Chondrocyte (in vitro differentiated cells): ENCODE measurements around the gene KAT8. TPM values are rescaled to one million over a fixed set of nuclear protein-coding genes. Genes with fewer than 3 reads are reported as not detected.

ENCODE experiments used
- DNase-seq: peaks from one replicate; pipeline ENCODE4 v3.0.0; 2021; ENCODE audit warnings: mixed read lengths, low spot score
- H3K27ac Mint-ChIP-seq: one replicate; pipeline ENCODE4 v1.8.0; 2021; ENCODE audit warnings: mild to moderate bottlenecking, moderate library complexity, mixed read lengths; ENCODE audit not compliant: unreplicated experiment
- H3K27me3 Mint-ChIP-seq: 2 replicates; pipeline ENCODE4 v1.8.0; 2021; ENCODE audit warnings: low read depth, mixed read lengths
- H3K36me3 Mint-ChIP-seq: 2 replicates; pipeline ENCODE4 v1.8.0; 2021; ENCODE audit warnings: low read depth, mixed read lengths
- H3K4me1 Mint-ChIP-seq: 2 replicates; pipeline ENCODE4 v1.8.0; 2021; ENCODE audit warnings: low read depth, mild to moderate bottlenecking, mixed read lengths
- H3K4me3 Mint-ChIP-seq: one replicate; pipeline ENCODE4 v1.8.0; 2021; ENCODE audit warnings: mild to moderate bottlenecking, moderate library complexity, mixed read lengths; ENCODE audit not compliant: unreplicated experiment
- H3K9me3 Mint-ChIP-seq: 2 replicates; pipeline ENCODE4 v1.8.0; 2021; ENCODE audit warnings: low read depth, mixed read lengths
- total RNA-seq: library from RNA; stranded (reverse); gene quantifications from 3 replicates; pipeline ENCODE4 v1.2.1, GENCODE V29; 2021
- TF ChIP-seq, protein P1 (sequence below): fragments of 200-600 bp; sonication (generic); IDR thresholded peaks from 2 replicates; pipeline ENCODE4 v1.5.0; 2021; ENCODE audit warnings: antibody characterized with exemption, mild to moderate bottlenecking, moderate library complexity

KAT8 gene
- total RNA-seq, 1 donor from 2014 or later, result 34.7 TPM

DNA sequence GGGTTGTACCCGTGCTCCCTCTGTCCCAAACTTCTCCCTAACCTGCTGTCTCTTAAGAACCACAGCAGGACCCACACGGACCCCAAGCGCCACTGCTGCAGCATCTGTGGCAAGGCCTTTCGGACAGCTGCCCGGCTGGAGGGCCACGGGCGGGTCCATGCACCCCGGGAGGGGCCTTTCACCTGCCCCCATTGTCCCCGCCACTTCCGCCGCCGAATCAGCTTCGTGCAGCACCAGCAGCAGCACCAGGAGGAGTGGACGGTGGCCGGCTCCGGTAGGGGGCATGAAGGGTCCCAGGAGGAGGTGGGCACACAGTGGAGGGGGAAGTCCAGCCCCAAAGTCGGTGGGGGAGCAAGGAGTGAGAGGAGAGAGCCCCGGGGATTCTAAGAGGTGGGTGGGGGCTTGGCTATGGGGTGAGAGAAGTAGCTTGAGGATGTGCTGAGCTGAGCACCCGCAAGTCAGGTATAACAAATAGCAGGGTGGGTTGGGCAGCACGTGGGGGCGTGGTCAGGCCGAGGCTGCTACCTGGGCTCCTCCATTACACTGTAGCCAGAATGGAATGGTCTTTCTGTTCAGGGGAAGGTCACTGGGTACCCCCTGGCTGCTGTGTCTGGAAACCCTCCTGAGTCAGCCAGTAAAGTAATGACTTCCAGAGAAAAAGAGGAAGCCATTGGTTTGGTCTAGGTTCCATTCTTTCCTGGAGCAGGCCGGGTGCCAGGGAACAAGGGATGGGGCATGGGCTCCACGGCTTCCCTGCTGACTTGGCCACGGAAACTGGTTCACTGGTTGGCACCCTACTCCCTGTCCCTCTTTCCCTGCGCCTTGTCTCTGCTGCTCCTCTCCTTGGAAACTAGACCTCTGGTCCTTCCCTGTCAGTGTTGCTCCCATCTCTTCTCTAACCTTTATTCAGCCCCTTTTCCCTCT lies 35.8 kb upstream of the KAT8 start:
- Mint-ChIP-seq H3K4me1 (peaks cover 7% of the 10 kb centered on the region), H3K4me3 (no peak overlapping the region), H3K36me3 (peaks cover 17% of the 10 kb centered on the region)

DNA sequence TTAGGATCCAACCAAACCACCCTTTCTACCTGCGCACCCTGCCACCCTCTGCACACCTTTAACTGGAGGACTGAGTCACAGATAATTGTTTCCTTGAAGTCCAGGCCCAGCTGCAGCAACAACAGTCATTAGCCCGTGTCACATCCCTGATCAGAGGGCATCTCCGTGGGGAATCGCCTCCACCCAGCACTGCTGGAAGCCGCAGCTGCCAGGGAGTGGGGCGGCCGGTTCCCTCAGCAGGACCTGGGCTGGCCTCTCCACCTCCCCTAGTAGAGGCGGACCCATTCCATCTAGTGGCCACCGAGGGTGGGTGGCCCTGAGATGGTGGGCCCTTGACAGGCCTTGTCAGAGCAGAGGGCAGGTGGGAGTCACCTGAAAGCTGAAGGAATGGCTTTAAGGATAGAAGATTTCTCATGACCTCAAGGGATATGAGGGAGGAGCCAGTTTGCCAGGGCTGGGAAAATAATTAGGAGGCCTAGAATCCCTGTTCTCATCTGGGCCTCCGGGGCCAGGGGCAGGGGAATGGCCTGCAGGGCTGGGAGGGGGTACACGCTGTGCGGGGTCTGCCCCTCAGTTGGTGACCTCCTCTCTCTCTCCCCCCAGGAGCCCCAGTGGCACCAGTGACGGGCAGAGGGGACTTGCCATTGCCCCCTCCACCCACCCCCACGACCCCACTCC lies 35.0 kb upstream of the KAT8 start:
- Mint-ChIP-seq H3K27ac (peak overlapping the region; percentile 63), H3K4me1 (peaks cover 7% of the 10 kb centered on the region), H3K36me3 (peaks cover 17% of the 10 kb centered on the region), H3K4me3 (no peak overlapping the region), H3K9me3 (no peaks in the 10 kb centered on the region), H3K27me3 (no peaks in the 10 kb centered on the region)
- TF ChIP-seq, protein P1, sequence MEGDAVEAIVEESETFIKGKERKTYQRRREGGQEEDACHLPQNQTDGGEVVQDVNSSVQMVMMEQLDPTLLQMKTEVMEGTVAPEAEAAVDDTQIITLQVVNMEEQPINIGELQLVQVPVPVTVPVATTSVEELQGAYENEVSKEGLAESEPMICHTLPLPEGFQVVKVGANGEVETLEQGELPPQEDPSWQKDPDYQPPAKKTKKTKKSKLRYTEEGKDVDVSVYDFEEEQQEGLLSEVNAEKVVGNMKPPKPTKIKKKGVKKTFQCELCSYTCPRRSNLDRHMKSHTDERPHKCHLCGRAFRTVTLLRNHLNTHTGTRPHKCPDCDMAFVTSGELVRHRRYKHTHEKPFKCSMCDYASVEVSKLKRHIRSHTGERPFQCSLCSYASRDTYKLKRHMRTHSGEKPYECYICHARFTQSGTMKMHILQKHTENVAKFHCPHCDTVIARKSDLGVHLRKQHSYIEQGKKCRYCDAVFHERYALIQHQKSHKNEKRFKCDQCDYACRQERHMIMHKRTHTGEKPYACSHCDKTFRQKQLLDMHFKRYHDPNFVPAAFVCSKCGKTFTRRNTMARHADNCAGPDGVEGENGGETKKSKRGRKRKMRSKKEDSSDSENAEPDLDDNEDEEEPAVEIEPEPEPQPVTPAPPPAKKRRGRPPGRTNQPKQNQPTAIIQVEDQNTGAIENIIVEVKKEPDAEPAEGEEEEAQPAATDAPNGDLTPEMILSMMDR, result no peak
- no peak for DNase-seq

More for the DNA sequence above, 35.8 kb upstream of the KAT8 start:
- no peak for DNase-seq
- TF ChIP-seq, protein P1, result no peak
- Mint-ChIP-seq H3K27ac (peak overlapping the region; percentile 63), H3K27me3 (no peaks in the 10 kb centered on the region), H3K9me3 (no peaks in the 10 kb centered on the region)

DNA sequence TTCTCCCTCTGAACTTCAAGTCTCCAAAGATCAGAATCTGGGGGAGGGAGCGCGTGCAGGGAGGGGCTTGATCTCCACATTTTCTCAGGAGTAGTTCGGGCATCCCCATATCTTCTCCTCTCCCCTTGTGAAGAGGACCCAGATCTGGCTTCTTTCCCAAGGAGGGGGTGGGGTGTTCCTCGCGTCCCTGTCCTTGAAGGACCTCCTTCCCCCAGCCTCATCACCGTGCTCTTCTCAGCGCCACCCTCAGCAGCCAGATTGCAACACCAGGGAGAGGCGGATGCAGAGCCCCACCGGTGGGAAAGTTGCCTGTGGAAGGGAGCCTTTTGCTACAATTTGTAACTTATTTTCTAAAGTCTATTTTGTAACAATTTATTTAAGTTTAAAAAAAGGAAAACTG lies 34.4 kb upstream of the KAT8 start:
- Mint-ChIP-seq H3K4me1 (peaks cover 7% of the 10 kb centered on the region), H3K36me3 (peaks cover 12% of the 10 kb centered on the region), H3K27me3 (no peaks in the 10 kb centered on the region), H3K27ac (peak overlapping the region; percentile 22), H3K9me3 (no peaks in the 10 kb centered on the region), H3K4me3 (no peak overlapping the region)
- TF ChIP-seq, protein P1, result no peak
- DNase-seq, result no peak

- Mint-ChIP-seq H3K4me3 (no peak overlapping the region), H3K27me3 (no peaks in the 10 kb centered on the region), H3K27ac (no peak overlapping the region), H3K36me3 (peaks cover 10% of the 10 kb centered on the region), H3K4me1 (peaks cover 7% of the 10 kb centered on the region), H3K9me3 (no peaks in the 10 kb centered on the region)
- TF ChIP-seq, protein P1, result no peak
- no peak for DNase-seq
These were observed 33.9 kb upstream of the KAT8 start for GRCh38 chr16:31083556-31083955.

DNA sequence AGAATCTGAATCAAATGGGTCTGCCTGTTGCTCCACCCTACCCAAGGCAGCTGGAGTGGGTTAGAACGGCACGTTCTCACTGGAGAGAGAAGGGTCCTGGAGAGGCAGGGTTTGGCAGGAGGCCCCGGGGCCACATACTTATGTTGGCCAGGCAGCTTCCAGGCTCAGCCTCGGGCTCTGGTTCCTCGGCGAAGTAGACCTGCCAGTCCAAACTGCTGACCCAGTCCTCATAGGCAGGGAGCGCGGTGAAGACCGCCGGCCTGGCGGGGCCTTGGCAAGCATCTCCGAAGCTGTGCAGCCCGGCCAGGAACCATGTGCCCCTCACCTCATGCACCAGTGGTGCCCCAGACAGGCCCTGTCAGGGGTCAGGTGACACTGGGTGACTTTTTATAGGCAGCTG lies 33.5 kb upstream of the KAT8 start:
- no peak for DNase-seq
- Mint-ChIP-seq H3K9me3 (no peaks in the 10 kb centered on the region), H3K4me1 (peaks cover 7% of the 10 kb centered on the region), H3K27ac (no peak overlapping the region), H3K4me3 (no peak overlapping the region), H3K36me3 (peaks cover 7% of the 10 kb centered on the region), H3K27me3 (no peaks in the 10 kb centered on the region)
- TF ChIP-seq, protein P1, result no peak
